ENCODE measurements around the gene AFMID.

GRCh38 chr17:78232859-78233173 lies 45.7 kb downstream of the AFMID start:
- TF ChIP-seq, protein P1, sequence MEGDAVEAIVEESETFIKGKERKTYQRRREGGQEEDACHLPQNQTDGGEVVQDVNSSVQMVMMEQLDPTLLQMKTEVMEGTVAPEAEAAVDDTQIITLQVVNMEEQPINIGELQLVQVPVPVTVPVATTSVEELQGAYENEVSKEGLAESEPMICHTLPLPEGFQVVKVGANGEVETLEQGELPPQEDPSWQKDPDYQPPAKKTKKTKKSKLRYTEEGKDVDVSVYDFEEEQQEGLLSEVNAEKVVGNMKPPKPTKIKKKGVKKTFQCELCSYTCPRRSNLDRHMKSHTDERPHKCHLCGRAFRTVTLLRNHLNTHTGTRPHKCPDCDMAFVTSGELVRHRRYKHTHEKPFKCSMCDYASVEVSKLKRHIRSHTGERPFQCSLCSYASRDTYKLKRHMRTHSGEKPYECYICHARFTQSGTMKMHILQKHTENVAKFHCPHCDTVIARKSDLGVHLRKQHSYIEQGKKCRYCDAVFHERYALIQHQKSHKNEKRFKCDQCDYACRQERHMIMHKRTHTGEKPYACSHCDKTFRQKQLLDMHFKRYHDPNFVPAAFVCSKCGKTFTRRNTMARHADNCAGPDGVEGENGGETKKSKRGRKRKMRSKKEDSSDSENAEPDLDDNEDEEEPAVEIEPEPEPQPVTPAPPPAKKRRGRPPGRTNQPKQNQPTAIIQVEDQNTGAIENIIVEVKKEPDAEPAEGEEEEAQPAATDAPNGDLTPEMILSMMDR (conservative IDR thresholded peaks at IDR 0.05; ENCODE audit: low read depth, low read length), result no peak
- no peak for TF ChIP-seq EZH2 (IDR thresholded peaks at IDR 0.05; ENCODE audit: borderline replicate concordance, low read depth, low read length, poor library complexity, severe bottlenecking)
